K562 (cell line): Measurements from ENCODE around the gene DCXR. TPM values are rescaled to one million over a fixed set of nuclear protein-coding genes. Genes with fewer than 3 reads are reported as not detected.

Experiments used
- E2F3 ChIP-seq: fragments of 250-450 bp; sonication (Bioruptor Pico); IDR thresholded peaks from 2 replicates; pipeline ENCODE4 v1.4.0; 2020; ENCODE audit warnings: mild to moderate bottlenecking
- HDAC6 ChIP-seq: IDR thresholded peaks from 2 replicates; pipeline ENCODE4 v1.6.1; 2012; ENCODE audit warnings: low read depth, mild to moderate bottlenecking, control low read depth, inconsistent platforms, low read length, moderate library complexity
- MYC ChIP-seq, 2 experiments: fragments of 250-450 bp in 1 of 2; sonication (Bioruptor Pico) in 1 of 2; IDR thresholded peaks; 2 replicates each; pipeline versions ENCODE4 v1.5.1 to v1.6.1; 2012 to 2021; ENCODE audit warnings: low read depth in 2 of 2, borderline replicate concordance in 1 of 2, improper control_type of control experiment in 1 of 2, low read length in 1 of 2, mild to moderate bottlenecking in 1 of 2, moderate library complexity in 1 of 2
- NELFE ChIP-seq: IDR thresholded peaks from 2 replicates; pipeline ENCODE4 v1.6.1; 2011; ENCODE audit warnings: mild to moderate bottlenecking; ENCODE audit not compliant: insufficient read depth, insufficient read length
- RBM22 ChIP-seq: fragments of 200-400 bp; formaldehyde crosslinking; IDR thresholded peaks from 2 replicates; pipeline ENCODE4 v1.6.1; 2018; ENCODE audit warnings: low read length, low read depth; ENCODE audit not compliant: poor library complexity, severe bottlenecking
- SIN3A ChIP-seq, 2 experiments: fragments of 150-350 bp in 1 of 2; IDR thresholded peaks; 2 replicates each; pipeline ENCODE4 v1.6.1; 2011 to 2016; ENCODE audit warnings: borderline replicate concordance in 2 of 2, low read depth in 2 of 2, low read length in 2 of 2, mild to moderate bottlenecking in 2 of 2, moderate library complexity in 2 of 2; ENCODE audit not compliant: control insufficient read depth in 1 of 2
- STAG1 ChIP-seq: sonication (generic); formaldehyde crosslinking; IDR thresholded peaks from 2 replicates; pipeline ENCODE4 v1.5.0; 2020; ENCODE audit warnings: missing genetic modification reagents, borderline replicate concordance
- ZNF384 ChIP-seq: IDR thresholded peaks from 2 replicates; pipeline ENCODE4 v1.6.1; 2012; ENCODE audit warnings: low read depth, low read length, improper control_type of control experiment
- ZNF584 ChIP-seq: fragments of 200-800 bp; sonication (Bioruptor generic); IDR thresholded peaks from 2 replicates; pipeline ENCODE4 v1.6.1; 2016; ENCODE audit warnings: low read depth, mild to moderate bottlenecking, missing genetic modification characterization, missing compliant biosample characterization
- polyA plus RNA-seq, 8 experiments: library from polyadenylated mRNA; depleted of rRNA in 4 of 8; stranded (reverse) in 5 of 8; unstranded in 3 of 8; fragments of >200 nt; fragmentation: Nextera tagmentation in 2 of 8; fragmentation: Illumina TruSeq in 1 of 8; extraction: Ambion mirVana in 2 of 8; extraction: Trizol in 1 of 8; gene quantifications; 2 replicates each; pipeline versions ENCODE4 v1.2.1 to v1.2.3, GENCODE V29; 2011 to 2014; ENCODE audit warnings: inconsistent platforms in 1 of 8, missing spikeins in 1 of 8
- total RNA-seq, 7 experiments: library from RNA; depleted of rRNA in 6 of 7; stranded (reverse); fragments of >200 nt in 6 of 7; fragmentation: Illumina TruSeq in 2 of 7; extraction: Trizol in 2 of 7; gene quantifications; 2 replicates each; pipeline versions ENCODE4 v1.2.1 to v1.2.3, GENCODE V29; 2011 to 2021; ENCODE audit warnings: low replicate concordance in 1 of 7
- TF ChIP-seq, protein P1 (sequence below): fragments of 450-650 bp; IDR thresholded peaks from 2 replicates; pipeline ENCODE4 v1.6.1; 2016; ENCODE audit warnings: low read depth
- TF ChIP-seq, protein P2 (sequence below): sonication (generic); formaldehyde crosslinking; IDR thresholded peaks from 2 replicates; pipeline ENCODE4 v1.8.1; 2023; ENCODE audit warnings: mild to moderate bottlenecking, missing genetic modification reagents
- TF ChIP-seq, protein P3 (sequence below), 2 experiments: IDR thresholded peaks; 2 replicates each; pipeline ENCODE4 v1.6.1; 2012; ENCODE audit warnings: improper control_type of control experiment in 2 of 2, low read depth in 2 of 2, low read length in 2 of 2, borderline replicate concordance in 1 of 2
- TF ChIP-seq, protein P4 (sequence below): fragments of 450-650 bp; IDR thresholded peaks from 2 replicates; pipeline ENCODE4 v1.6.1; 2016; ENCODE audit warnings: antibody characterized with exemption

Gene DCXR
- total and polyA plus RNA-seq, 9 of the 15 experiments (the other 6 are each of a cell fraction or from before 2014, with no cell fraction given): 21.3 to 274 (median 156) TPM

DNA sequence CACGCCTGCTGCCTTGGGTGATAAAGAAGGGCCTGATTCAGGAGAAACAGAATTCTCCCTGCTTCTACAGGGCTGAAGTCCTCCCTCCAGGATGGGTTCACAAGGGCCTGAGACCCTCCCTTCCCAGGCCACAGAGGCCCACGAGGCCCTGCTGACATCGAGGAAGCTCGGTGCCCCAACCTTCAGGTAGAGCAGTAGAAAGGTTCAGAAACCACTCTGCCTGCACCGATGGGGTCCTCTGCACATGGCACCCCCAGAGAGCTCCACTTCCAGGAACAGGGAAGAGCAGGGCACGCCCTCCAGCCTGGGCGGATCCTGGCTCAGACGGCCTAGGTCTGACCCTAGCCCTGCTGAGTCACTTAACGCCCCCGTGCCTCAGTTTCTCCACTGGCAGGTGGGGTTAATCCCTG is 15.6 kb downstream of the DCXR start (continued):
- TF ChIP-seq MYC (IDR thresholded peaks at IDR 0.05; ENCODE audit: low read depth, low read length) (no peak), MYC (CRISPR knock-in tag; IDR thresholded peaks at IDR 0.05; ENCODE audit: borderline replicate concordance, low read depth) (no peak), STAG1 (CRISPR knock-in tag) (no peak), NELFE (no peak), RBM22 (no peak), ZNF384 (no peak), E2F3 (CRISPR knock-in tag) (no peak), HDAC6 (no peak), ZNF584 (CRISPR knock-in tag) (no peak), SIN3A (IDR thresholded peaks at IDR 0.05; ENCODE audit: borderline replicate concordance in 2 of 2, control insufficient read depth in 1 of 2, low read depth in 2 of 2, low read length in 2 of 2) (peak in 1 of 2 experiments; percentile 36; a peak in 1 of 4 replicates)
- TF ChIP-seq, protein P1, sequence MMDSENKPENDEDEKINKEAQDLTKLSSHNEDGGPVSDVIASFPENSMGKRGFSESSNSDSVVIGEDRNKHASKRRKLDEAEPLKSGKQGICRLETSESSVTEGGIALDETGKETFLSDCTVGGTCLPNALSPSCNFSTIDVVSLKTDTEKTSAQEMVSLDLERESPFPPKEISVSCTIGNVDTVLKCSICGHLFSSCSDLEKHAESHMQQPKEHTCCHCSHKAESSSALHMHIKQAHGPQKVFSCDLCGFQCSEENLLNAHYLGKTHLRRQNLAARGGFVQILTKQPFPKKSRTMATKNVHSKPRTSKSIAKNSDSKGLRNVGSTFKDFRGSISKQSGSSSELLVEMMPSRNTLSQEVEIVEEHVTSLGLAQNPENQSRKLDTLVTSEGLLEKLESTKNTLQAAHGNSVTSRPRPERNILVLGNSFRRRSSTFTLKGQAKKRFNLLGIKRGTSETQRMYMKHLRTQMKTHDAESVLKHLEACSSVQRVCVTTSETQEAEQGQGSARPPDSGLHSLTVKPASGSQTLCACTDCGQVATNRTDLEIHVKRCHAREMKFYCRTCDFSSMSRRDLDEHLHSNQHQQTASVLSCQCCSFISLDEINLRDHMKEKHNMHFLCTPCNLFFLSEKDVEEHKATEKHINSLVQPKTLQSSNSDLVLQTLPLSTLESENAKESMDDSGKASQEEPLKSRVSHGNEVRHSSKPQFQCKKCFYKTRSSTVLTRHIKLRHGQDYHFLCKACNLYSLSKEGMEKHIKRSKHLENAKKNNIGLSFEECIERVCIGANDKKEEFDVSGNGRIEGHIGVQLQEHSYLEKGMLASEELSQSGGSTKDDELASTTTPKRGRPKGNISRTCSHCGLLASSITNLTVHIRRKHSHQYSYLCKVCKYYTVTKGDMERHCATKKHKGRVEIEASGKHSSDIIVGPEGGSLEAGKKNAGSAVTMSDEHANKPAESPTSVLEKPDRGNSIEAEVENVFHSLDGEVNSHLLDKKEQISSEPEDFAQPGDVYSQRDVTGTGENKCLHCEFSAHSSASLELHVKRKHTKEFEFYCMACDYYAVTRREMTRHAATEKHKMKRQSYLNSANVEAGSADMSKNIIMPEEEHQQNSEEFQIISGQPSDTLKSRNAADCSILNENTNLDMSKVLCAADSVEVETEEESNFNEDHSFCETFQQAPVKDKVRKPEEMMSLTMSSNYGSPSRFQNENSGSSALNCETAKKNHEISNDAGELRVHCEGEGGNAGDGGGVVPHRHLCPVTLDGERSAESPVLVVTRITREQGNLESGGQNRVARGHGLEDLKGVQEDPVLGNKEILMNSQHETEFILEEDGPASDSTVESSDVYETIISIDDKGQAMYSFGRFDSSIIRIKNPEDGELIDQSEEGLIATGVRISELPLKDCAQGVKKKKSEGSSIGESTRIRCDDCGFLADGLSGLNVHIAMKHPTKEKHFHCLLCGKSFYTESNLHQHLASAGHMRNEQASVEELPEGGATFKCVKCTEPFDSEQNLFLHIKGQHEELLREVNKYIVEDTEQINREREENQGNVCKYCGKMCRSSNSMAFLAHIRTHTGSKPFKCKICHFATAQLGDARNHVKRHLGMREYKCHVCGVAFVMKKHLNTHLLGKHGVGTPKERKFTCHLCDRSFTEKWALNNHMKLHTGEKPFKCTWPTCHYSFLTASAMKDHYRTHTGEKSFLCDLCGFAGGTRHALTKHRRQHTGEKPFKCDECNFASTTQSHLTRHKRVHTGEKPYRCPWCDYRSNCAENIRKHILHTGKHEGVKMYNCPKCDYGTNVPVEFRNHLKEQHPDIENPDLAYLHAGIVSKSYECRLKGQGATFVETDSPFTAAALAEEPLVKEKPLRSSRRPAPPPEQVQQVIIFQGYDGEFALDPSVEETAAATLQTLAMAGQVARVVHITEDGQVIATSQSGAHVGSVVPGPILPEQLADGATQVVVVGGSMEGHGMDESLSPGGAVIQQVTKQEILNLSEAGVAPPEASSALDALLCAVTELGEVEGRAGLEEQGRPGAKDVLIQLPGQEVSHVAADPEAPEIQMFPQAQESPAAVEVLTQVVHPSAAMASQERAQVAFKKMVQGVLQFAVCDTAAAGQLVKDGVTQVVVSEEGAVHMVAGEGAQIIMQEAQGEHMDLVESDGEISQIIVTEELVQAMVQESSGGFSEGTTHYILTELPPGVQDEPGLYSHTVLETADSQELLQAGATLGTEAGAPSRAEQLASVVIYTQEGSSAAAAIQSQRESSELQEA: no peak; the same call in 1 of the 2 replicates
- TF ChIP-seq, protein P2, sequence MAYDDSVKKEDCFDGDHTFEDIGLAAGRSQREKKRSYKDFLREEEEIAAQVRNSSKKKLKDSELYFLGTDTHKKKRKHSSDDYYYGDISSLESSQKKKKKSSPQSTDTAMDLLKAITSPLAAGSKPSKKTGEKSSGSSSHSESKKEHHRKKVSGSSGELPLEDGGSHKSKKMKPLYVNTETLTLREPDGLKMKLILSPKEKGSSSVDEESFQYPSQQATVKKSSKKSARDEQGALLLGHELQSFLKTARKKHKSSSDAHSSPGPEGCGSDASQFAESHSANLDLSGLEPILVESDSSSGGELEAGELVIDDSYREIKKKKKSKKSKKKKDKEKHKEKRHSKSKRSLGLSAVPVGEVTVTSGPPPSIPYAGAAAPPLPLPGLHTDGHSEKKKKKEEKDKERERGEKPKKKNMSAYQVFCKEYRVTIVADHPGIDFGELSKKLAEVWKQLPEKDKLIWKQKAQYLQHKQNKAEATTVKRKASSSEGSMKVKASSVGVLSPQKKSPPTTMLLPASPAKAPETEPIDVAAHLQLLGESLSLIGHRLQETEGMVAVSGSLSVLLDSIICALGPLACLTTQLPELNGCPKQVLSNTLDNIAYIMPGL (CRISPR knock-in tag): no peak
- TF ChIP-seq, protein P3, sequence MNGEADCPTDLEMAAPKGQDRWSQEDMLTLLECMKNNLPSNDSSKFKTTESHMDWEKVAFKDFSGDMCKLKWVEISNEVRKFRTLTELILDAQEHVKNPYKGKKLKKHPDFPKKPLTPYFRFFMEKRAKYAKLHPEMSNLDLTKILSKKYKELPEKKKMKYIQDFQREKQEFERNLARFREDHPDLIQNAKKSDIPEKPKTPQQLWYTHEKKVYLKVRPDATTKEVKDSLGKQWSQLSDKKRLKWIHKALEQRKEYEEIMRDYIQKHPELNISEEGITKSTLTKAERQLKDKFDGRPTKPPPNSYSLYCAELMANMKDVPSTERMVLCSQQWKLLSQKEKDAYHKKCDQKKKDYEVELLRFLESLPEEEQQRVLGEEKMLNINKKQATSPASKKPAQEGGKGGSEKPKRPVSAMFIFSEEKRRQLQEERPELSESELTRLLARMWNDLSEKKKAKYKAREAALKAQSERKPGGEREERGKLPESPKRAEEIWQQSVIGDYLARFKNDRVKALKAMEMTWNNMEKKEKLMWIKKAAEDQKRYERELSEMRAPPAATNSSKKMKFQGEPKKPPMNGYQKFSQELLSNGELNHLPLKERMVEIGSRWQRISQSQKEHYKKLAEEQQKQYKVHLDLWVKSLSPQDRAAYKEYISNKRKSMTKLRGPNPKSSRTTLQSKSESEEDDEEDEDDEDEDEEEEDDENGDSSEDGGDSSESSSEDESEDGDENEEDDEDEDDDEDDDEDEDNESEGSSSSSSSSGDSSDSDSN (IDR thresholded peaks at IDR 0.05; ENCODE audit: borderline replicate concordance in 1 of 2, low read depth in 2 of 2, low read length in 2 of 2): 0 out of 4 replicates have a peak, but pooled peaks of 1 of the 2 experiments have one; percentile 48
- TF ChIP-seq, protein P4, sequence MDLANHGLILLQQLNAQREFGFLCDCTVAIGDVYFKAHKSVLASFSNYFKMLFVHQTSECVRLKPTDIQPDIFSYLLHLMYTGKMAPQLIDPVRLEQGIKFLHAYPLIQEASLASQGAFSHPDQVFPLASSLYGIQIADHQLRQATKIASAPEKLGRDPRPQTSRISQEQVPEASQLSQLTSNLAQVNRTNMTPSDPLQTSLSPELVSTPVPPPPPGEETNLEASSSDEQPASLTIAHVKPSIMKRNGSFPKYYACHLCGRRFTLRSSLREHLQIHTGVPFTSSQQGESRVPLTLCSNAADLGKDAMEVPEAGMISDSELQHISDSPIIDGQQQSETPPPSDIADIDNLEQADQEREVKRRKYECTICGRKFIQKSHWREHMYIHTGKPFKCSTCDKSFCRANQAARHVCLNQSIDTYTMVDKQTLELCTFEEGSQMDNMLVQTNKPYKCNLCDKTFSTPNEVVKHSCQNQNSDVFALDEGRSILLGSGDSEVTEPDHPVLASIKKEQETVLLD: no peak
